ENCODE results near the gene SEC24D.

GRCh38 chr4:118877797-118878196, 41.9 kb upstream of the SEC24D start:
- no peak for TF ChIP-seq CTCF (conservative IDR thresholded peaks at IDR 0.05; ENCODE audit: low read length)
- TF ChIP-seq EZH2phosphoT487 (IDR thresholded peaks at IDR 0.05; ENCODE audit: borderline replicate concordance): no peak
